A549 (cell line): ENCODE data around the gene ZSCAN12. TPM values are rescaled to one million over a fixed set of nuclear protein-coding genes. Genes with fewer than 3 reads are reported as not detected.

Source experiments
- CEBPB ChIP-seq, 2 experiments: fragments of >200 bp in 1 of 2; sonication (Bioruptor Twin) in 1 of 2; formaldehyde crosslinking in 1 of 2; IDR thresholded peaks; 2 replicates each; pipeline ENCODE4 v1.6.1; 2012 to 2016
- CHD2 ChIP-seq: fragments of 150-350 bp; IDR thresholded peaks from 2 replicates; pipeline ENCODE4 v1.6.1; 2014; ENCODE audit warnings: low read length; ENCODE audit not compliant: partially characterized antibody
- CHD4 ChIP-seq: fragments of 200-600 bp; sonication (generic); IDR thresholded peaks from 2 replicates; pipeline ENCODE4 v1.6.1; 2016; ENCODE audit warnings: antibody characterized with exemption, mild to moderate bottlenecking, borderline replicate concordance
- EHMT2 ChIP-seq: fragments of 200-600 bp; sonication (generic); IDR thresholded peaks from 2 replicates; pipeline ENCODE4 v1.6.1; 2016; ENCODE audit warnings: antibody characterized with exemption, low read depth, mild to moderate bottlenecking, moderate library complexity
- ESRRA ChIP-seq: fragments of 150-350 bp; IDR thresholded peaks from 2 replicates; pipeline ENCODE4 v1.6.1; 2014; ENCODE audit warnings: mild to moderate bottlenecking, low read length, borderline replicate concordance
- FOSB ChIP-seq: fragments of 250-450 bp; sonication (Bioruptor Pico); IDR thresholded peaks from 2 replicates; pipeline ENCODE4 v1.5.0; 2020; ENCODE audit warnings: mild to moderate bottlenecking, moderate library complexity
- FOSL2 ChIP-seq, 2 experiments: fragments of 450-650 bp in 1 of 2; fragments of >200 bp in 1 of 2; sonication (Bioruptor Twin) in 1 of 2; formaldehyde crosslinking; IDR thresholded peaks; 2 replicates each; pipeline versions ENCODE4 v1.5.0 to v1.6.1; 2016 to 2020; ENCODE audit warnings: mild to moderate bottlenecking in 1 of 2, moderate library complexity in 1 of 2
- GATA3 ChIP-seq: IDR thresholded peaks from 2 replicates; pipeline ENCODE4 v1.6.1; 2012; ENCODE audit warnings: borderline replicate concordance
- HDAC2 ChIP-seq: fragments of 200-600 bp; sonication (generic); IDR thresholded peaks from 2 replicates; pipeline ENCODE4 v1.6.1; 2016
- HEYL ChIP-seq: fragments of 250-450 bp; sonication (Bioruptor Pico); IDR thresholded peaks from 2 replicates; pipeline ENCODE4 v1.8.0; 2021; ENCODE audit warnings: mild to moderate bottlenecking, moderate library complexity
- HOXA7 ChIP-seq: fragments of 250-450 bp; sonication (Bioruptor Pico); IDR thresholded peaks from 2 replicates; pipeline ENCODE4 v1.5.0; 2020; ENCODE audit warnings: mild to moderate bottlenecking, moderate library complexity
- JUN ChIP-seq, 2 experiments: fragments of >200 bp; sonication (Bioruptor Twin); formaldehyde crosslinking; IDR thresholded peaks; 2 replicates in 1 of 2; 3 replicates in 1 of 2; pipeline ENCODE4 v1.6.1; 2016 to 2017
- JUNB ChIP-seq: fragments of >200 bp; sonication (Bioruptor Twin); formaldehyde crosslinking; IDR thresholded peaks from 2 replicates; pipeline ENCODE4 v1.6.1; 2016
- KDM5A ChIP-seq: fragments of 200-600 bp; sonication (generic); IDR thresholded peaks from 2 replicates; pipeline ENCODE4 v1.6.1; 2016; ENCODE audit warnings: antibody characterized with exemption, mild to moderate bottlenecking
- MYC ChIP-seq: IDR thresholded peaks from 2 replicates; pipeline ENCODE4 v1.6.1; 2012; ENCODE audit warnings: mild to moderate bottlenecking, inconsistent platforms, low read length, improper control_type of control experiment, borderline replicate concordance
- NFE2L2 ChIP-seq: fragments of 150-350 bp; conservative IDR thresholded peaks from 2 replicates; pipeline ENCODE4 v1.6.1; 2014; ENCODE audit warnings: low read length
- PHF8 ChIP-seq: fragments of 200-600 bp; sonication (generic); IDR thresholded peaks from 2 replicates; pipeline ENCODE4 v1.6.1; 2016; ENCODE audit warnings: low read depth, mild to moderate bottlenecking, antibody characterized with exemption, moderate library complexity, borderline replicate concordance
- POLR2A ChIP-seq: IDR thresholded peaks from 2 replicates; pipeline ENCODE4 v1.6.1; 2012; ENCODE audit warnings: mild to moderate bottlenecking, low read length
- POLR2AphosphoS2 ChIP-seq: conservative IDR thresholded peaks from 2 replicates; pipeline ENCODE4 v1.6.1; 2012; ENCODE audit warnings: low read length, improper control_type of control experiment, inconsistent platforms
- RCOR1 ChIP-seq: fragments of 150-350 bp; IDR thresholded peaks from 2 replicates; pipeline ENCODE4 v1.6.1; 2014; ENCODE audit warnings: antibody characterized with exemption, low read length, low read depth
- RFX5 ChIP-seq: fragments of 450-650 bp; IDR thresholded peaks from 2 replicates; pipeline ENCODE4 v1.7.1; 2014; ENCODE audit warnings: antibody characterized with exemption, mild to moderate bottlenecking, moderate library complexity
- SMC3 ChIP-seq: fragments of >200 bp; sonication (Bioruptor Twin); formaldehyde crosslinking; IDR thresholded peaks from 3 replicates; pipeline ENCODE4 v1.6.1; 2018; ENCODE audit warnings: inconsistent platforms
- TP53 ChIP-seq: fragments of 250-450 bp; sonication (Bioruptor Pico); IDR thresholded peaks from 2 replicates; pipeline ENCODE4 v1.5.0; 2021; ENCODE audit warnings: mild to moderate bottlenecking, moderate library complexity
- ZNF302 ChIP-seq: fragments of 250-450 bp; sonication (Bioruptor Pico); IDR thresholded peaks from 2 replicates; pipeline ENCODE4 v1.9.0; 2021; ENCODE audit warnings: inconsistent platforms, mild to moderate bottlenecking, moderate library complexity
- ZSCAN20 ChIP-seq: fragments of 250-450 bp; sonication (Bioruptor Pico); IDR thresholded peaks from 2 replicates; pipeline ENCODE4 v1.8.0; 2022; ENCODE audit warnings: mild to moderate bottlenecking, moderate library complexity
- polyA plus RNA-seq, 4 experiments: library from polyadenylated mRNA; depleted of rRNA in 3 of 4; stranded (reverse); fragments of >200 nt; fragmentation: RNase III in 1 of 4; extraction: RNeasy Plus Mini Kit Qiagen cat#74134 plus additional on column Dnase treatment in 1 of 4; gene quantifications; 2 replicates in 3 of 4; 3 replicates in 1 of 4; pipeline ENCODE4 v1.2.3, GENCODE V29; 2011 to 2017
- TF ChIP-seq, protein P1 (sequence below): fragments of >200 bp; sonication (Bioruptor Twin); formaldehyde crosslinking; IDR thresholded peaks from 2 replicates; pipeline ENCODE4 v1.6.1; 2016
- TF ChIP-seq, protein P2 (sequence below): fragments of >200 bp; sonication (Bioruptor Twin); formaldehyde crosslinking; IDR thresholded peaks from 3 replicates; pipeline ENCODE4 v1.6.1; 2016
- TF ChIP-seq, protein P3 (sequence below): fragments of 150-350 bp; IDR thresholded peaks from 2 replicates; pipeline ENCODE4 v1.6.1; 2014; ENCODE audit warnings: low read depth, mild to moderate bottlenecking, low read length
- TF ChIP-seq, protein P4 (sequence below): IDR thresholded peaks from 2 replicates; pipeline ENCODE4 v1.6.1; 2012
- TF ChIP-seq, protein P5 (sequence below): fragments of 250-450 bp; sonication (Bioruptor Pico); IDR thresholded peaks from 2 replicates; pipeline ENCODE4 v1.5.0; 2021; ENCODE audit warnings: mild to moderate bottlenecking, moderate library complexity, borderline replicate concordance

Gene ZSCAN12
- polyA plus RNA-seq, 2 of the 4 experiments (the other 2 are of a cell fraction) = 1.9 to 3.3 TPM

DNA sequence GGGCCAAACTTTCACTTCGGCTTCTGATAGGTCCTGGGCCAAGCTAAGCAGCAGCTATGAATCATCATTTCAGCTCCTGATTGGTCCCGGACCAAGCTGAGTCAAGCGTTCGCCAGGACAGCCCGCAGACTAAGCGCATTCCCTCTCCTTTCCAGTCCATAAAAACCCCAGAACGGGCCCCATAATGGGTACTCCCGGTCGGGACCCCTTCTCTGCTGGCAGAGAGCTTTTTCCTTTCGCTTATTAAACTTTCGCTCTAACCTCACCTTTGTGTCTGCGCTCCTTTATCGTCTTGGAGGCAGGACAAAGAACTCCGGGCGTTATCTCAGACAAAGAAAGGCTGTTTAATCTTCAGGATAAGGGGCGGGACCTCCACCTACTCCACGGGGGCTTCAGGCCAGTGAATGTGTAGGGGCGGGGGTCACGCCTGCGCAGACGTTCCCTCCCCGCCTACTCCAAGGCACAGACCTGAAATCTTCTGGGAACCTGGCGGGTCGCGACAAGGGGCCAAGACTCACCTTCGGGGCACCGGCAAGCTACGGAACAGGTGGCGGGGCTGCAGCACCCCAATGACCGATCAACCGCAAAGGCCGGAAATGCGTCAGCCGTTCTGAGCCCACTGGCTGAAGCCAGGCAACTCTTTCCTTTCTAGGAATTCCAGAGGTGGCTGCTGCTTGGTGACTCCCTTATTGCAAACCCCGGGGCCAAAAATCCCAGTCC, 63.8 kb downstream of the ZSCAN12 start, which contains the start of gene ZSCAN31 (continued):
- TF ChIP-seq, protein P1, sequence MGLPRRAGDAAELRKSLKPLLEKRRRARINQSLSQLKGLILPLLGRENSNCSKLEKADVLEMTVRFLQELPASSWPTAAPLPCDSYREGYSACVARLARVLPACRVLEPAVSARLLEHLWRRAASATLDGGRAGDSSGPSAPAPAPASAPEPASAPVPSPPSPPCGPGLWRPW = no peak
- TF ChIP-seq, protein P2, sequence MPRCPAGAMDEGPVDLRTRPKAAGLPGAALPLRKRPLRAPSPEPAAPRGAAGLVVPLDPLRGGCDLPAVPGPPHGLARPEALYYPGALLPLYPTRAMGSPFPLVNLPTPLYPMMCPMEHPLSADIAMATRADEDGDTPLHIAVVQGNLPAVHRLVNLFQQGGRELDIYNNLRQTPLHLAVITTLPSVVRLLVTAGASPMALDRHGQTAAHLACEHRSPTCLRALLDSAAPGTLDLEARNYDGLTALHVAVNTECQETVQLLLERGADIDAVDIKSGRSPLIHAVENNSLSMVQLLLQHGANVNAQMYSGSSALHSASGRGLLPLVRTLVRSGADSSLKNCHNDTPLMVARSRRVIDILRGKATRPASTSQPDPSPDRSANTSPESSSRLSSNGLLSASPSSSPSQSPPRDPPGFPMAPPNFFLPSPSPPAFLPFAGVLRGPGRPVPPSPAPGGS = peak; percentile 49; the same call in 1 of the 3 replicates
- TF ChIP-seq, protein P3, sequence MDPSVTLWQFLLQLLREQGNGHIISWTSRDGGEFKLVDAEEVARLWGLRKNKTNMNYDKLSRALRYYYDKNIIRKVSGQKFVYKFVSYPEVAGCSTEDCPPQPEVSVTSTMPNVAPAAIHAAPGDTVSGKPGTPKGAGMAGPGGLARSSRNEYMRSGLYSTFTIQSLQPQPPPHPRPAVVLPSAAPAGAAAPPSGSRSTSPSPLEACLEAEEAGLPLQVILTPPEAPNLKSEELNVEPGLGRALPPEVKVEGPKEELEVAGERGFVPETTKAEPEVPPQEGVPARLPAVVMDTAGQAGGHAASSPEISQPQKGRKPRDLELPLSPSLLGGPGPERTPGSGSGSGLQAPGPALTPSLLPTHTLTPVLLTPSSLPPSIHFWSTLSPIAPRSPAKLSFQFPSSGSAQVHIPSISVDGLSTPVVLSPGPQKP = no peak
- TF ChIP-seq PHF8 (peak; percentile 92), CHD4 (no peak), POLR2AphosphoS2 (no peak), CEBPB (IDR thresholded peaks at IDR 0.05) (no peak), FOSL2 (IDR thresholded peaks at IDR 0.05) (peak; percentile 46; the same call in 1 of the 2 replicates), FOSL2 (CRISPR knock-in tag; IDR thresholded peaks at IDR 0.05) (peak; percentile 86), KDM5A (no peak), CHD2 (no peak), ZSCAN20 (no peak), JUNB (no peak), POLR2A (peak; percentile 49), GATA3 (no peak), TP53 (CRISPR knock-in tag) (no peak), ESRRA (no peak), RCOR1 (no peak), EHMT2 (no peak), HOXA7 (CRISPR knock-in tag) (no peak), HDAC2 (no peak), NFE2L2 (no peak), ZNF302 (CRISPR knock-in tag) (no peak), FOSB (CRISPR knock-in tag) (no peak), SMC3 (no peak), JUN (IDR thresholded peaks at IDR 0.05) (peak in 1 of 2 experiments; percentile 63; a peak in 3 of 5 replicates), RFX5 (no peak), HEYL (no peak), MYC (no peak)
- TF ChIP-seq, protein P4, sequence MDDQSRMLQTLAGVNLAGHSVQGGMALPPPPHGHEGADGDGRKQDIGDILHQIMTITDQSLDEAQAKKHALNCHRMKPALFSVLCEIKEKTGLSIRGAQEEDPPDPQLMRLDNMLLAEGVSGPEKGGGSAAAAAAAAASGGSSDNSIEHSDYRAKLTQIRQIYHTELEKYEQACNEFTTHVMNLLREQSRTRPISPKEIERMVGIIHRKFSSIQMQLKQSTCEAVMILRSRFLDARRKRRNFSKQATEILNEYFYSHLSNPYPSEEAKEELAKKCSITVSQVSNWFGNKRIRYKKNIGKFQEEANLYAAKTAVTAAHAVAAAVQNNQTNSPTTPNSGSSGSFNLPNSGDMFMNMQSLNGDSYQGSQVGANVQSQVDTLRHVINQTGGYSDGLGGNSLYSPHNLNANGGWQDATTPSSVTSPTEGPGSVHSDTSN = no peak
- TF ChIP-seq, protein P5, sequence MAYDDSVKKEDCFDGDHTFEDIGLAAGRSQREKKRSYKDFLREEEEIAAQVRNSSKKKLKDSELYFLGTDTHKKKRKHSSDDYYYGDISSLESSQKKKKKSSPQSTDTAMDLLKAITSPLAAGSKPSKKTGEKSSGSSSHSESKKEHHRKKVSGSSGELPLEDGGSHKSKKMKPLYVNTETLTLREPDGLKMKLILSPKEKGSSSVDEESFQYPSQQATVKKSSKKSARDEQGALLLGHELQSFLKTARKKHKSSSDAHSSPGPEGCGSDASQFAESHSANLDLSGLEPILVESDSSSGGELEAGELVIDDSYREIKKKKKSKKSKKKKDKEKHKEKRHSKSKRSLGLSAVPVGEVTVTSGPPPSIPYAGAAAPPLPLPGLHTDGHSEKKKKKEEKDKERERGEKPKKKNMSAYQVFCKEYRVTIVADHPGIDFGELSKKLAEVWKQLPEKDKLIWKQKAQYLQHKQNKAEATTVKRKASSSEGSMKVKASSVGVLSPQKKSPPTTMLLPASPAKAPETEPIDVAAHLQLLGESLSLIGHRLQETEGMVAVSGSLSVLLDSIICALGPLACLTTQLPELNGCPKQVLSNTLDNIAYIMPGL = no peak
